ENCODE data around the gene MORC1. TPM values are rescaled to one million over a fixed set of nuclear protein-coding genes. Genes with fewer than 3 reads are reported as not detected.

The MORC1 gene
- total RNA-seq, 1 donor from 2014 or later, result not detected

DNA sequence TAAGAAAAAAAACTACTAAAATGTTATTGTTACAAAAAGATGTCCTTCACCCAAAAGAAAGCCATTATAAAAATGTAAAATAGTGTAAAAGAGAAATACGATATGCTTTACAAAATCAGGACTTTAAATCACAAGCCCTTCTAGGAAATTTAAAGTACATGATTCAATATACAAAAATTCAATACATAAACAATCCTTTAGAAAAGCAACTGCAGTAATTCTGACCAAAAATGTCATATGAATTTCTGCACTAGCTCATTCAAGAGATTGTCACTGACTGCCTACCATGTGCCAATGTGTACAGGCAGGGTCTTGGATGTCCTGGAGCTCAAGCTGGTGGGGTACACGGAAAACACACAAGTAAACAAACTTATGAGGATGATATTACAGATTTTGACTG lies 2.5 kb downstream of the MORC1 start:
- no peaks in the 10 kb centered on the region for H3K9me3 ChIP-seq (ENCODE audit: control insufficient read depth in 3 of 3, low read length in 3 of 3)
- no peaks in the 10 kb centered on the region for H3K4me1 ChIP-seq (ENCODE audit: control insufficient read depth in 3 of 3, insufficient read depth in 3 of 3, low read length in 3 of 3)
- H3K4me3 ChIP-seq (ENCODE audit: low read length in 3 of 3), result no peak overlapping the region
- H3K27me3 ChIP-seq (ENCODE audit: control insufficient read depth in 3 of 3, insufficient read depth in 3 of 3, low read length in 3 of 3), result peaks cover 0 to 3% (median 0%) of the 10 kb centered on the region in 3 donors
- H3K36me3 ChIP-seq (ENCODE audit: control insufficient read depth in 3 of 3, insufficient read depth in 3 of 3, low read length in 3 of 3), result no peaks in the 10 kb centered on the region
- H3K9ac ChIP-seq (ENCODE audit: low read depth in 1 of 3, low read length in 3 of 3), result no peak overlapping the region
- no peak overlapping the region for H3K27ac ChIP-seq (ENCODE audit: low read depth, low read length)

DNA sequence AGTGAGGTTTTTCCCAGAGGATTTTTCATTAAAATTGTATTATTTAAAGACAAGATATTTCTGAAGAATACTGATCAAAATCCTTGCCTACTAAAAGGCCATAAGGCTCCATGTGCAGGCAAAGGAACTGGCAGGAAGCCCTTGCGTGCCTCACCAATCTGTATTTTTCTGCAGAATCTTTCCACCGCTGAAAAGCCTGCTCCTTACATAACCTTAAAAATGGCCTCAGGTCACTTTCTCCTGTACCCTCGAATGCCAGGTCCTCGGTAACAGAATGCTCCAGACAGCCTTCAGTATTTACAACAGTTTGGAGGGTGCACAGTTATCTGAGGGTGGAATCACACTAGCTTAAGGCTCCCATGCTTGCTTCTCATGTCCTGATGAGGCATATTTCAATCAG lies 3.2 kb downstream of the MORC1 start:
- H3K36me3 ChIP-seq (ENCODE audit: control insufficient read depth in 3 of 3, insufficient read depth in 3 of 3, low read length in 3 of 3), result no peaks in the 10 kb centered on the region
- no peaks in the 10 kb centered on the region for H3K9me3 ChIP-seq (ENCODE audit: control insufficient read depth in 3 of 3, low read length in 3 of 3)
- no peak overlapping the region for H3K9ac ChIP-seq (ENCODE audit: low read depth in 1 of 3, low read length in 3 of 3)
- H3K4me1 ChIP-seq (ENCODE audit: control insufficient read depth in 3 of 3, insufficient read depth in 3 of 3, low read length in 3 of 3), result no peaks in the 10 kb centered on the region
- peaks cover 0 to 3% (median 0%) of the 10 kb centered on the region in 3 donors for H3K27me3 ChIP-seq (ENCODE audit: control insufficient read depth in 3 of 3, insufficient read depth in 3 of 3, low read length in 3 of 3)
- no peak overlapping the region for H3K4me3 ChIP-seq (ENCODE audit: low read length in 3 of 3)
- no peak overlapping the region for H3K27ac ChIP-seq (ENCODE audit: low read depth, low read length)

DNA sequence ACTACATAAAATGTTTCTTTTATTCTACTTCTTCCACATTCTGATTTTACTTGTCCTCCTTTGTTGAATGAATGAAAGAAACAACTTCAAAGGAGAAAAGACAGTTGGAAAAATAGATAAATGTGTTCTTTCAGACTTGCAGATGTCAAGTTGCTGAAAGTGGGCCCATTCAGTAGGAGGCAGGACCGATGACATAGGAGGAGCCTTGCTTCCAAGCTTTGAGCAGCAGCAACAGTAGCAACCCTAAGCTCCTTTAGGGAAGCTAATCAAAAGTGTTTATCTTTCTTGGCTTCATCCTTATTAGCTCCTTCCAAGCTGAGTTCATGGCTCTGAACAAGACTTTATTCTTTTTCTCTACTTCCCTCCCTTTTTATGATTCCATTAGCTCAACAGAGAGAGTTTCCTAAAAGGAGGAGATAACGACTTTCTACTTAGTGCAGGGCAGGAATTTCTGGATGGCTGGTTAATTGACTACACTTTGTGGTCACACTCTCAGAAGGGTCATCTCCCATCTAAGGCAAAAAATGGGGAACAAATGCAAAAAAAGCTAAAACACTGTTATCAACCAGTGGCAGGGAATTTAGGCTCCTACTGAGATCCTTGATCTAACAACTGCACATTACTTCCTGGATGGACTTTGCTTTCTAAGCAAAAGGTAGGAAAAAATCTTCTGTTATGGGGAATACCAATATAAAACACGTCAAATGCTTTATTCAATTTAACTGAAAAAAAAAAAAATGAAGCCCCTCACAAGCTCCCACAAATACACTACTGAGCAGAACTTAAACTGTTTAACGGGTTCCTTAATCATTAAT lies 4.8 kb downstream of the MORC1 start:
- Histone ChIP-seq H3K27ac (ENCODE audit: low read depth, low read length) (no peak overlapping the region), H3K9me3 (ENCODE audit: control insufficient read depth in 3 of 3, low read length in 3 of 3) (no peaks in the 10 kb centered on the region), H3K9ac (ENCODE audit: low read depth in 1 of 3, low read length in 3 of 3) (no peak overlapping the region), H3K4me1 (ENCODE audit: control insufficient read depth in 3 of 3, insufficient read depth in 3 of 3, low read length in 3 of 3) (no peaks in the 10 kb centered on the region), H3K36me3 (ENCODE audit: control insufficient read depth in 3 of 3, insufficient read depth in 3 of 3, low read length in 3 of 3) (no peaks in the 10 kb centered on the region), H3K4me3 (ENCODE audit: low read length in 3 of 3) (no peak overlapping the region), H3K27me3 (ENCODE audit: control insufficient read depth in 3 of 3, insufficient read depth in 3 of 3, low read length in 3 of 3) (peaks cover 0 to 3% (median 0%) of the 10 kb centered on the region in 3 donors)

DNA sequence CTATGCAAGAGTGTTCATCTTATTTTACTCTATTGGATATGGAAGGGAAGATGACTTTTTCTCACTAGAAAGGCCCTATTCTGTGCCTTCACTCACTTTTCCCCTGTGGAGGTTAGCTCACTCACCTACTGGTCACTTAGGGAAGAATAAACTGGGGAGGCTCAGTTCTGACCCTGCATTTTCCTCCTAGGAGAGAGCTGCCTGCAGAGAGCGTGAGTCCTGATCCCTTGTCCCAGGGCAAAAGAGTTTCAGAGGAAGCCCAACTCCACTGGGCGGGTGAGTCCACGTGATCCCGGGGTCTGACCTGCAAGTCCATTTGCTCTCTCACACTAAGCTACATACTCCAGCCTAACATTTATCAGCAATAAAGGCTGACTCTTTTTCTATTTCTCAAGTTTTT lies 8.4 kb downstream of the MORC1 start:
- Histone ChIP-seq H3K4me3 (ENCODE audit: low read length in 3 of 3) (no peak overlapping the region), H3K36me3 (ENCODE audit: control insufficient read depth in 3 of 3, insufficient read depth in 3 of 3, low read length in 3 of 3) (no peaks in the 10 kb centered on the region), H3K9ac (ENCODE audit: low read depth in 1 of 3, low read length in 3 of 3) (no peak overlapping the region), H3K4me1 (ENCODE audit: control insufficient read depth in 3 of 3, insufficient read depth in 3 of 3, low read length in 3 of 3) (no peaks in the 10 kb centered on the region), H3K9me3 (ENCODE audit: control insufficient read depth in 3 of 3, low read length in 3 of 3) (no peaks in the 10 kb centered on the region), H3K27me3 (ENCODE audit: control insufficient read depth in 3 of 3, insufficient read depth in 3 of 3, low read length in 3 of 3) (peaks cover 0 to 3% (median 0%) of the 10 kb centered on the region in 3 donors), H3K27ac (ENCODE audit: low read depth, low read length) (no peak overlapping the region)

DNA sequence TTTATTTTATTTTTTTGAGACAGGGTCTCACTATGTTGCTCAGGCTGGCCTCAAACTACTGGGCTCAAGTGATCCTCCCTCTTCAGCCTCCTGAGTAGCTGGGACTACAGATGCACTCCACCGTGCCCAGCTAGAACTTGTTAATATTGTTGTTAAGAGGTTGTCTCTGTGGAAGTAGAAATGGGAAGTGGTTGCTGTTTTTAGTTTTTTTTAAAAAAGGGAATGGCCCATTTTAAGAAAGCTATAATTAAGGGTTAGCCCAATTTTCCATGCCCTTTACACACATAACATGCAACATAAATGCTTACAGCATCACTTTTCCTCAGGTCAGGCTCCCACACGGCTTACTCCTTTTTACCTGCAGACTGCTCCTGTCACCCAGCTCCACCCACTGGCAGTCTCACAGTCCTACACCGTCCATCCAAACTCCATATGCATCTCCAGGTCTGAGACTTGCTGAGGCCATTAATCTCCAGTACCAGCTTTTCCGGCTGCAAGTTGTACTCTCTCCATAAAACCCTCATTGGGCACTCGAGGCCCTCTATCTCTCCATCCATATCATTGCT lies 19.8 kb downstream of the MORC1 start:
- H3K4me1 ChIP-seq (ENCODE audit: control insufficient read depth in 3 of 3, insufficient read depth in 3 of 3, low read length in 3 of 3), result no peaks in the 10 kb centered on the region
- H3K9ac ChIP-seq (ENCODE audit: low read depth in 1 of 3, low read length in 3 of 3), result no peak overlapping the region
- H3K9me3 ChIP-seq (ENCODE audit: control insufficient read depth in 3 of 3, low read length in 3 of 3), result no peaks in the 10 kb centered on the region
- no peaks in the 10 kb centered on the region for H3K27me3 ChIP-seq (ENCODE audit: control insufficient read depth in 3 of 3, insufficient read depth in 3 of 3, low read length in 3 of 3)
- no peaks in the 10 kb centered on the region for H3K36me3 ChIP-seq (ENCODE audit: control insufficient read depth in 3 of 3, insufficient read depth in 3 of 3, low read length in 3 of 3)
- no peak overlapping the region for H3K4me3 ChIP-seq (ENCODE audit: low read length in 3 of 3)
- no peak overlapping the region for H3K27ac ChIP-seq (ENCODE audit: low read depth, low read length)

DNA sequence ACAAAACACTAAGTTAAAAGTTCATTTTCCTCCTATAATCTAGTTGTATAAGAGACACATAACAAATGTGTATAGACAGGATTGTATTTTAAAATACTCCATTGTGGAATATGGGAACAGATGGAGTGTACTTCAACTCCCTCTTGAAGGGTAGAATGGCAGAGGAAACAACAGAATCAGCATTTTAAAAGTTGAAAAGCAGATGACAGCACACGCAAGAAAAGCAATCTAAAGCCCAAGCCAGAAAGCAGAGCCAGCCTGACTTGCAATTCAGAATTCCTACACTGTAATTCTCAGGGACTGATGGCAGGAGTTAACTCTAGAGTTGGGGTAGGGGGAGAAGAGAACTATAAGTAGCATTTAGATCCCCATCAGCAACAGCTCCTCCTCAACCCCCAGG lies 22.8 kb downstream of the MORC1 start:
- Histone ChIP-seq H3K4me1 (ENCODE audit: control insufficient read depth in 3 of 3, insufficient read depth in 3 of 3, low read length in 3 of 3) (no peaks in the 10 kb centered on the region), H3K9ac (ENCODE audit: low read depth in 1 of 3, low read length in 3 of 3) (no peak overlapping the region), H3K9me3 (ENCODE audit: control insufficient read depth in 3 of 3, low read length in 3 of 3) (no peaks in the 10 kb centered on the region), H3K27me3 (ENCODE audit: control insufficient read depth in 3 of 3, insufficient read depth in 3 of 3, low read length in 3 of 3) (no peaks in the 10 kb centered on the region), H3K27ac (ENCODE audit: low read depth, low read length) (no peak overlapping the region), H3K36me3 (ENCODE audit: control insufficient read depth in 3 of 3, insufficient read depth in 3 of 3, low read length in 3 of 3) (no peaks in the 10 kb centered on the region), H3K4me3 (ENCODE audit: low read length in 3 of 3) (no peak overlapping the region)

DNA sequence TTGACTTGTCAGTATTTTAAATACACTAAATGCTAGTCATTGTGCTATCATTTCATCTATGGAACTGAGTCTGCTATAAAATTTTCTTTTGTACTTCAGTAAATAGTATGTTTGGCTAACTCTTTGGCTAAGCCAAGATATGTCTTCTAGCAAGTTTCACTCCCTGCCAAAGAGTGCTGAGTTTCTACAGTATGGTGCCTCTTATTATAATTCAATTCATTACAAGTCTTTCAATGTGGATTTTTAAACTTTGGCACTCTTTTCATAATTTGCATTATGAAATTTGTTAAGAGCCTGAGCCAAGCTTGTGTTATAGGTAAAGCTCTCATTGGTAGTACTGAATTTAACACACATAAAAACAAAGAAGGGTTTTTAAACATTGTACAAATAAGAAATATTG lies 24.4 kb downstream of the MORC1 start:
- Histone ChIP-seq H3K36me3 (ENCODE audit: control insufficient read depth in 3 of 3, insufficient read depth in 3 of 3, low read length in 3 of 3) (no peaks in the 10 kb centered on the region), H3K27me3 (ENCODE audit: control insufficient read depth in 3 of 3, insufficient read depth in 3 of 3, low read length in 3 of 3) (no peaks in the 10 kb centered on the region), H3K4me3 (ENCODE audit: low read length in 3 of 3) (no peak overlapping the region), H3K9me3 (ENCODE audit: control insufficient read depth in 3 of 3, low read length in 3 of 3) (no peaks in the 10 kb centered on the region), H3K27ac (ENCODE audit: low read depth, low read length) (no peak overlapping the region), H3K9ac (ENCODE audit: low read depth in 1 of 3, low read length in 3 of 3) (no peak overlapping the region), H3K4me1 (ENCODE audit: control insufficient read depth in 3 of 3, insufficient read depth in 3 of 3, low read length in 3 of 3) (no peaks in the 10 kb centered on the region)

DNA sequence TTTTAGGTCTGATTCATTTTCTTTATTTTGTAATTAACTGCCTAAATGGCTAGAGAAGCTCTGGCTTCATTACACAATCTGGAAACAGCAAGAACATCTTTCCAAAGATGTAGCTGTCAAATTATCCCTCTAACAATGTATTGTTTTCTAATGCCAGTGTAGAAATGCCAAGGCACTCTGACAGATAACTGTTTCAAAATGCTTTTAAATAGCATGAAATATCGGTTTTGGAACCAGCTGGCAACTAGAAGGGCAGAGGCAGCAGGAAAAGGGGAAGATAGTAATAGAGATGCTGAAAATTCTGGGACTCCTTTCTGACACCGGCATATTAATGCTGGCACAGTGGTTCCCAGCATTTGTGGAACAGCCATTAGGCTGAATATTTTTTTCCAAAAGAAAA lies 26.1 kb downstream of the MORC1 start:
- Histone ChIP-seq H3K36me3 (ENCODE audit: control insufficient read depth in 3 of 3, insufficient read depth in 3 of 3, low read length in 3 of 3) (no peaks in the 10 kb centered on the region), H3K27ac (ENCODE audit: low read depth, low read length) (no peak overlapping the region), H3K4me3 (ENCODE audit: low read length in 3 of 3) (no peak overlapping the region), H3K9me3 (ENCODE audit: control insufficient read depth in 3 of 3, low read length in 3 of 3) (no peaks in the 10 kb centered on the region), H3K27me3 (ENCODE audit: control insufficient read depth in 3 of 3, insufficient read depth in 3 of 3, low read length in 3 of 3) (no peaks in the 10 kb centered on the region), H3K4me1 (ENCODE audit: control insufficient read depth in 3 of 3, insufficient read depth in 3 of 3, low read length in 3 of 3) (no peaks in the 10 kb centered on the region), H3K9ac (ENCODE audit: low read depth in 1 of 3, low read length in 3 of 3) (no peak overlapping the region)

DNA sequence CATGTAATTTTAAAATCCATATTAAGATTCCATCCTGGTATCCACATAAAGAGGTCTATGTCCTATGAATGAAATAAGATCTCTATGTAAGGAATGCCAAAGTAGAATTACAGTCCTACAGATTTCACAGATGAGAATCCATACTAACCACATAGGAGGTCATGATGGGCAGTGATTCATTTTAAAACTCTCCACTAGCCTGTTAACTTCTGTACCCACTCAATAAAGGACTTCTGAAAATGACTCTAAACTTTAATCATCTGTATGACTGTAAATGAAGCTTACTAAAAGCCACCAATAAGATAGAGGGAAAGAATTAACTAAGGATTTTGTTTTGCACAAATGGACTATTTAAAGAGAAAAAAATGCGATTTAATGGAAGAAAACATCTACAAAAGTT lies 28.7 kb downstream of the MORC1 start:
- H3K4me3 ChIP-seq (ENCODE audit: low read length in 3 of 3), result no peak overlapping the region
- no peaks in the 10 kb centered on the region for H3K4me1 ChIP-seq (ENCODE audit: control insufficient read depth in 3 of 3, insufficient read depth in 3 of 3, low read length in 3 of 3)
- H3K36me3 ChIP-seq (ENCODE audit: control insufficient read depth in 3 of 3, insufficient read depth in 3 of 3, low read length in 3 of 3), result no peaks in the 10 kb centered on the region
- no peaks in the 10 kb centered on the region for H3K9me3 ChIP-seq (ENCODE audit: control insufficient read depth in 3 of 3, low read length in 3 of 3)
- no peaks in the 10 kb centered on the region for H3K27me3 ChIP-seq (ENCODE audit: control insufficient read depth in 3 of 3, insufficient read depth in 3 of 3, low read length in 3 of 3)
- no peak overlapping the region for H3K9ac ChIP-seq (ENCODE audit: low read depth in 1 of 3, low read length in 3 of 3)
- H3K27ac ChIP-seq (ENCODE audit: low read depth, low read length), result no peak overlapping the region

DNA sequence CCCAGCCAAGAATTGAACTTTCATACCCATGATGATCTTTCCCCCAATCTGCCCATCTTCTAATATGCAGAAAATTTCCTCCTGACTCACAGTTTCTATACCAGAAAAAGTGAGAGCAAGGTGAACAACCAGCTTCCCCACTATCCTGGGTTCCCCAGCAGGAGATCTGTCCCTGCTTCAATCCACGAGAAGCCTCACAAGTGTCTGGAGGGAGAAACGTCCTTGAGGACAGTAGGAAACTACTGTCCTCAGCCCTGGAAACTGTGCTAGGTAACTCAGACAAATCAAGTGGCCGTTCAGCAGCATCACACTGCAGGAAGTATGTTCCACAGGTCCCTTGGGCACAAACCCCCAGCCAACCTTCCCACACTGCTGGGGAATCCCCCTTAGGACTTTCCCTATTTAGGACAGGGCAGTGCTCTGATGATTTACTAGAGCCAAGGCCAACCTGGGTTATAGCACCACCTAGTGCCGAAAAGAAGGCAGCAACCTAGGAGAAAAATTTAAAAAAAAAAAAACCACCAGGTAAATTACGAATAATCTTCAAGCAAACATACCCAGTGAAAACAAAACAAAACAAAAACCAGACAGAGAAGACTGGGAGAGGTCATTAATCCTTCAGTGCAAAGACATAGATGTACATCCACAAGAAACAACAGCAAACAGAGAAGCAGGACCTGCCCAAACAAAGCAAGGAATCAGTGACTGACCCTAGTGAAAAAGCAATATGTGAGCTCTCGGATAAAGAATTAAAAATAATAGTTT lies 36.0 kb downstream of the MORC1 start:
- no peak overlapping the region for H3K27ac ChIP-seq (ENCODE audit: low read depth, low read length)
- H3K4me3 ChIP-seq (ENCODE audit: low read length in 3 of 3), result no peak overlapping the region
- H3K9ac ChIP-seq (ENCODE audit: low read depth in 1 of 3, low read length in 3 of 3), result no peak overlapping the region
- no peaks in the 10 kb centered on the region for H3K36me3 ChIP-seq (ENCODE audit: control insufficient read depth in 3 of 3, insufficient read depth in 3 of 3, low read length in 3 of 3)
- H3K9me3 ChIP-seq (ENCODE audit: control insufficient read depth in 3 of 3, low read length in 3 of 3), result no peaks in the 10 kb centered on the region
- H3K27me3 ChIP-seq (ENCODE audit: control insufficient read depth in 3 of 3, insufficient read depth in 3 of 3, low read length in 3 of 3), result no peaks in the 10 kb centered on the region
- H3K4me1 ChIP-seq (ENCODE audit: control insufficient read depth in 3 of 3, insufficient read depth in 3 of 3, low read length in 3 of 3), result no peaks in the 10 kb centered on the region

Measured in skeletal muscle tissue (tissue), 4 donors.